ENCODE data around the gene IL1R2.

DNA sequence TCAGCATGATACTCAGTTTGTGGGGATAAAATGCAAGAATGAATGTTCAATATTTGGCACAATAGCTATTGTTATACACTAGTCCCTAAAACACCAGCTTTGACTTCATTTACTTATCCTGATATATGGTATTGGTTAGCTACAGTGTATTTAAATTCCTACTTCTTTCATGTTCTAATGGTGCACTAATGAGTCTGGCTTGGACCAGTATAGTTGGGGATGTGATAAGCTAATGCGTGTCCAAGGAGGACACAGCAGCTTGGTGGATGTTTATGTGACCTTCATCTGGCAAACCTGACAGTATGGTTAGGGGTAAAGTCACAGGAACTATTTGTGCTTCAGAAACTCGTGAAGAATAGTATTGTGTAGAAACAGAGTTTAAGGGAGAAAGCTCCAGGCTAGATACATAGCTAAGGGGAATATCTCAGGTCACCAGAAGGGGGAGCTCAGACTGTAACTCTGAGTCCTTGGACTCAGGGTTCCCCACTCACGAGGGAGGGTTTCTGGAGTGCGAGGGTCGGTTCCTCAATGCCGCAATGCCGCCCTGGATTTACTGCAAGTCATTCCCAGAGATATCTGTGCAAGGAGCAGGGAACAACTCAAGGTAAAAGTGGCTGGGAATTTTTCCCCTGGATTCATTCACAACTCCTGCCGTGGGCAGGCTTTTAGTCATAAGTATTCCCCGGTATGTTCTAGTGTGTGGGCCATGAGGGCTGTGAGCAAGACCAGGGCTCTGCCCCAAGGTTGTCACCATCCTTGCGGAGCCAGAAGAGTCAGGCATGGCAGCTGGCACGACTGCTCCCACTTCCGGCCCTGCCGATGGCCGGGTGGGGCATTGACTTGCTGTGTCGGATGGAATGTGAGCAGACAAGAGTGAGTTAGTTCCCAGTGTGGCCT lies 14.5 kb downstream of the IL1R2 start:
- TF ChIP-seq GATA3 (IDR thresholded peaks at IDR 0.05; ENCODE audit: low read depth, low read length) = no peak
- no peak for TF ChIP-seq GATA2 (IDR thresholded peaks at IDR 0.05; ENCODE audit: low read depth, low read length)

Measured in SH-SY5Y (cell line).